Raji (cell line): ENCODE data around the gene IL1RN.

Experiments used
- POLR2A ChIP-seq: IDR thresholded peaks from 2 replicates; pipeline ENCODE4 v1.6.1; 2011; ENCODE audit warnings: low read depth, low read length, control low read depth; ENCODE audit not compliant: insufficient read depth

IL1RN gene

DNA sequence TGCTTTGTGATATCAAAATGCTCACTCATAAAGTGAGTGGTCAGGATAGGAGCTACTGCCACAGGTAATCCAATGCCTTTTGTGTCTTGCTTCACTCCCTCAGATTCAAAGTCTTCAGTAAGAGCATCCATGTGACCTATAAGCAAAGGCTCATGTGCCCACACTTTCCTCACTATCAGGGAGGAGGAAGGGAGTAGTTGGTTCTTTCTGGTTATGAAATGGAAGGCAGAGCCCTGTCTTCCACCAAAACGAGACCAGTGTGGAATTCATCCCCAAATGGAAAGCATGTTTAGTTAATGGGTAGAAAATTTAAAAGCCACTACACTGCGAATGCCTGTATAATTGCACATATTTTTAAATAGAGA lies 33.8 kb upstream of the IL1RN start:
- no peak for TF ChIP-seq POLR2A

DNA sequence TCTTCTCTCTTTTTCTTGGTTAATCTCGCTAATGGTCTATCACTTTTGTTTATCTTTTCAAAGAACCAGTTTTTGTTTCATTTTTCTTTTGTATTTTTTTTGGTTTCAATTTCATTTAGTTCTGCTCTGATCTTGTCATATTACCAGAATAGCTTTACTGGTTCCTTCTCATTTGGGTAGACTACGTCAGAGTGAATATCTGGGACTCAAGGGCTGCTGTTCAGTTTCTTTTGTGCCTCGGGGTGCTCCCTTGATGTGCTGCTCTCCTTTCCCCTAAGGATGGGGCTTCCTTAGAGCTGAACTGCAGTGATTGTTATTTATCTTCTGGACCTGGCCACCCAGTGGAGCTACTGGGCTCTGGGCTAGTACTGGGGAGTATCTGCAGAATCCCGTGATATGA lies 29.4 kb upstream of the IL1RN start:
- no peak for TF ChIP-seq POLR2A

DNA sequence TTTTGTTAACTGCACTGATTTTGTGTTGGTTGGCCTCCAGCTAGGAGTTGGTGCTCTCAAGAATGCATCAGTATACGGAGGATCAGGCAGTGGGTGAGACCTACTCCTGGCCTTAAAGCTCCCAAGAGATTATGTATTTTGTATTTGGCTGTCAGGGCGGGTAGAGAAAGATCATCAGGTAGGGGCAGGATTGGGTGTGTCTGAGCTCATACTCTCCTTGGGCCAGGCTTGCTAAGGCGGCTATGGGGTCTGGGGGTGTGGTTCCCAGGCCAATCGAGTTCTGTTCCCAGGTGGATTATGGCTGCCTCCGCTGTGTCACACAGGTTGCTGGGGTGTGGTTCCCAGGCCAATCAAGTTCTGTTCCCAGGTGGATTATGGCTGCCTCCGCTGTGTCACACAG lies 28.9 kb upstream of the IL1RN start:
- TF ChIP-seq POLR2A: no peak

DNA sequence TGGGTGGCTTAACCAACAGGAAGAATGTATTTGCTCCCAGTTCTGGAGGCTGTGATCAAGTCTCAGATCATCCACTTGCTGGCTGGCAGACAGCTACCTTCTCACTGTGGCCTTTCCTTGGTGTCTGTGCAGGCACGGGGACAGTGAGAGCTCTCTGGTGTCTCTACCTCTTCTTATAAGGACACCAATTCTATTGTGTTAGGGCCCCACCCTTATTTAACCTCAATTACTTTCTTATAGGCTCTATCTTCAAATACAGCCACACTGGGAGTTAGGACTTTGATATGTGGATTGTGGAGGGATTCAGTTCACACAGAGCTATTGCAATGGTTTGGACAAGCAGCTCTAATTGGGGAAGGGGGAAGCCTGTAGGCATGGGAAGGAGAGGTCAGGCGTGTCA lies 25.3 kb upstream of the IL1RN start:
- TF ChIP-seq POLR2A: no peak

DNA sequence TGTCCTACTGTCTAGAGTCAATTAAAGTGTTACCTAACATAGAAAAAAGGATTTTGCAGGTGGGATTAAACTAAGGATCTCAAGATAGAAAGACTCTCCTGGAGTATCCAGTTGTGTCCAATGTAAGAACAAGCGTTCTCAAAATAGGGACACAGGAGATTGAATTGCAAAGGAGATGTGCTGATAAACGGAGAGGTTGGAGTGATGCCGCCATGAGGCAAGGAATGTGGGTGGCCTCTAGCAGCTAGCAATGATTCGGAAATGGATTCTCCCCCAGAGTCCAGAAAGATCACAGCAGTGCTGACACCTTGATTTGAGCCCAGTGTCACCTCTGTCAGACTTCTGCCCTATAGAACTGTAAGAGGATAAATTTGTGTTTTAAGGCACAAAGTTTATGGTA lies 24.1 kb upstream of the IL1RN start:
- no peak for TF ChIP-seq POLR2A

DNA sequence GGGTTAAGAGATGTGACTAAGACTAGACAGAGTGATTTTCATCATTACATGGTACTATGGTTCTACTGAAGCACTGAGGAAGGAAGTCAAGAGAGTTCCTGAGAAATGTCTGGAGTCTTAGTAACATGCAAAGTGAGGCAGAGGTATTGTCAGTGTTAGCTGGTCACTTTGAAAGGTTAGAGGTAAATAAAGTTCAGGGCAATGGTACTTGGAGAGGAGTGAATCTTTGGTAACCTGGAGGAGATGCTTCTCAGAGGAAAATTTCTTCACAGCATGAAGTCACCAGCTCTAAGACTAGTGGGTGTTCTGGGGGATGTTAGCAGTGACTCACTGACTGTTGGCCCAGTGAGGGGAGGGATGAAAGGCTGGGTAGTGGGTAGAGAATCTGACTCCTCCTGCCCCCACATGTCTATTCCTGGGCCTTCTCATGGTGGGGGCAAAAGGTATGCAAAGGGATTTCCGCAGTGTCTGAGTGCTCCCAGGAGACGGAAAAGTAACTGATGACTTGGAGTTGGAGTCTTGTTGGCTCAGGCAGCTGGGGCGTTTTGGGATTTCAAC lies 23.3 kb upstream of the IL1RN start:
- no peak for TF ChIP-seq POLR2A

DNA sequence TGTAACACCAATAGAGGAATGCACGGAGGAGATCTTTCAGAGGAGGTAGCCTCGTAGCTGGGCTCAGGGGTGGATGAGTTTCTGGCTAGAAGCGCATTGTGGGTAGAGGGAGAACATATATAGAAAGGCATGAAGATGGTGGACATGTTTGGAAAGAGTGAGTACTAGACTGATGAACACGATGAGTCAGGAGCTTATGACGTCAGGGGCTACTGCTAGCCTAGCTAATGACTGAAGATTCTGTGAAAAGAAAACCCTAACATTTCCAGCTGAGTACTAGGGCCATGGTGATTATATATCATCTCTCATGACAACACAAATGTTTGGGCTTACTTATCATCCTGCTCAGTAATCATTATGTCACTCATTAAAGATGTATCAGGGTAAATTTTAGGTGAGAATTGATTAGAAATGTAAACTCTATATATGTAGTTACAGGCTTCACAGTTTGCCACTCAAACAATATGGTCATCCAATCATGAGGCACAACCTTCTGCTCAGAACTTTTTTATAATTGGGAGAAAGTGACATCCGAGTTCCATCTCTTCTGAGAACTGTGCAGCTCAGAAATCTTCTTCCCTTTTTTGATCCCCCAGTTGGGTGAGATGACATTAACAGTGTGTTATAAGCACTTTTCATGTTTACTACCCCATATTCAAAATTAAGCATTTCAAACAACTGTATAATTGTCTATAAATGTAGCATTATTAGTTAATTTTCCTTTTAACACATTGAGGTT lies 22.2 kb upstream of the IL1RN start:
- TF ChIP-seq POLR2A: no peak

DNA sequence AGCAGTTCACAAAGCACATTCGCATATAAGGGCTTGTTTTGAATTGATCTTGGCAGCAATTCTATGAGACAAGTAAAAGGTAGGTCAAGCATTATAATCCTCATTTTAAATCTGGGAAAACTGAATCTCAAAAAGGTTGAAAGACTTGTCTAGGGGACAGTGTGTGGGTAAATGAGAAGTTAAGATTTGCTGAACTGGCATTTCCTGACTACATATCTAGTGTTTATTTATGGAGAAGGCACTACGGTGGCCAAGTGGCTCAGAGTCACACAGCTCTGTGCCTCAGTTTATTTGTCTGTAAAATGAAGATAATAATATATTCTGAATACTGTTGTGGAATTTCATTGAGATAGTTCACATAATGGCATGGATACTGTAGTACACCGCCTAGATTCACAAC lies 16.3 kb upstream of the IL1RN start:
- TF ChIP-seq POLR2A: no peak

DNA sequence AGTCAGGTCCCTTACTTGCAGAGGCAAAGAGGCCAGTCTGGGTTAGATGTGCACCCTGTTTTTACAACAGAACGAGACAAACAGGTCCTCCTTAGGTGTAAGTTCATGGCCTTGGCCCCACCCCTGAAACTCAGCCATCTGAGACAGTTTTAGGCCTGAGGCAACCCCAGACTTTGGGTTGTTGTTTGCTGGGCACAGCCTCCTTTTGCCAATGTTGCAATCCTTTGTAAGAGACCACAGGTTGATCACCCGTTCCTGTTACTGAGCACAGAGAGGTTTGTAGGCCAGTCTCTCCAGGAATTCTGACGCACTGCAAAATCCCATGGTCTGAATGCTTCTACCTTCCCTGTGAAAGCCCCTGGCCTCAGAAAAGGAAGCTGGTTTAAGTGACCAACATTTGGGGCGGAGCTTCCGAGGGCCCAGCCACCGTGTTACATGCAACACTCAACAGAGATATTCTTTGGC lies 15.5 kb upstream of the IL1RN start:
- no peak for TF ChIP-seq POLR2A

DNA sequence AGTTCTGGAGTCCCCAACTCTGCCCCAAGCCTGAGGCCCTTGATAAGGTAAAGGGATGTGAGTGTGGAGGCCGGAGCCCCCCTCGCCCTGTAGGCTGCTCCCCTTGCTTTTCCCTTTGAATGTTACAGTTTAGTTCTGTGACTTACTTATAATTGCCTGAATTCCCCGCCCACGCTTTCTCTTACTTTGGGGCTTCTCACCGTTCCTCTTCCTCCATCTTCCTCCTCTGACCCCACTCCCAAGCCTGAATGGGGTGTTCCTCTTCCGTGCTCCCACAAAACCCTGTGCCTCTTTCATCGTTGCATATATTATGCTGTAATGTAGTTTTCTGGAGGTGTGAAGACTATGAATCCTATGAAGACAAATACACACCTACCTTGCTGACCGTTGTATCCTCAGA lies 15.0 kb upstream of the IL1RN start:
- no peak for TF ChIP-seq POLR2A

DNA sequence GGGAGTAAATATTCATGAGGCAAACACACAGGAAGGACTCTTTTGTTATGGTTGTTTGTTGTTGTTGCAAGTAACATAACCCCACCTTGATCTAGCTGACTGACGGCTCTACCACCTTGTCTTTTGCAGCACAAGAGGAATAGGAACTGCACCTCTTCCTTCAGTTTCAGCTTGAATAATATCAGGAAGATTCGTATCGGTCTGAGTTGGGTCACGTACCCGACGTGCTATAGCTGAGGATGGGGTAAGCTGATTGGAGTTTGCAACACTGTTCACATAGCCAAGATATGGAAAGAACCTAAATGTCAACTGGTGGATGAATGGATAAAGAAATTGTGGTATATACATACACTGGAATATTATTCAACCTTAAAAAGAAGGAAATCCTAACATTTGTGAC lies 14.5 kb upstream of the IL1RN start:
- TF ChIP-seq POLR2A: no peak

DNA sequence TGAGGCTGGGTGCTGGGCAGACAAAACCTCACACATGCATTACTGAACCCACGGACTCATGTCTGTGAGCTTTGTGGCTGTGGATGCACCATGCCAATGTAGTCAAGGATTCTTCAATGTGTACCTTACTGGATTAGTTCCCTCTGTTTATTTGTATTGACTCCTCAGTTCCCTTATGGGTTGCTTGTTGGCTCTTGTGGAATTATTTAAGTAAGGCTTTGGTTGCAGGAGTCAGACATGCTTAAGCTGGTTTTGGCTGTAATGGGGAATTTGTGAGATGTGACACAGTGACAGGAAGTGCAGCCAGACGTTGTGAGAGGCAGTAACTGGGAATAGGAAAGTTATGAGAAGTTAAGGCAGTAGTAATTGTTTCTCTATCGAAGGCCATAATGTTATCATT lies 13.6 kb upstream of the IL1RN start:
- no peak for TF ChIP-seq POLR2A

DNA sequence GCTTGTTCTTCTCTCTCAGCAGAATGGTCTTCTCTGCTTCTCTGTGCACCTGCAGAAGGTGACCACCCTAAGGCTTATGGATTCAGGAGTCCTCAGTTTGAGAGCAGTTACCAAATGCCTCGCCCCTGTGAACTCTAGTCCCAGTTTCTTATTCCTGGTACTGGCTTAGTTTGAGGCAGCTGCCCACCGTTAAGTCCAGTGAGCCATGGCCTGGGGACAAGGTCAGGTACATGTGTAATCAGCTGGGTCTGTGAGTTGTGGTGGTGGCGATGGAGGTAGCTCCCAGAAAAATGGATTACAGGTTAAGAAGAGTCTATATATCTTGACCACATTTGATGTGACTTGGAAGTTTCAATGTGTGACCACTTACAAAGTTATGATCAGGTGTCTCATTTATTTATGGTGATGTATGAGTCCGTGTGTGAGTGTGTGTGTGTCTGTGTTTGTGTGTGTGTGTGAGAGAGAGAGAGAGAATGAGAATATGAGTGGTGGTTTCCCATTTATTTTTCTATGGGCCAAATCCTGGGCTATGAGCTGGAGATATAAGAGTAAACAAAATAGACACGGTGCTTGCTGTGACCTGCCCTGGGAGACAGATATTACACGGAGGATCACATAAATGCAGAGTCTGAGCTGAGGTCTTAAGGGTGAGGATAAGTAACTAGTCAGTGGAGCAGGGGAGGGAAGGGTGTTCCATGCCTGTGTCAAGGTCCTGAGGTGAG lies 13.0 kb upstream of the IL1RN start:
- TF ChIP-seq POLR2A: no peak

DNA sequence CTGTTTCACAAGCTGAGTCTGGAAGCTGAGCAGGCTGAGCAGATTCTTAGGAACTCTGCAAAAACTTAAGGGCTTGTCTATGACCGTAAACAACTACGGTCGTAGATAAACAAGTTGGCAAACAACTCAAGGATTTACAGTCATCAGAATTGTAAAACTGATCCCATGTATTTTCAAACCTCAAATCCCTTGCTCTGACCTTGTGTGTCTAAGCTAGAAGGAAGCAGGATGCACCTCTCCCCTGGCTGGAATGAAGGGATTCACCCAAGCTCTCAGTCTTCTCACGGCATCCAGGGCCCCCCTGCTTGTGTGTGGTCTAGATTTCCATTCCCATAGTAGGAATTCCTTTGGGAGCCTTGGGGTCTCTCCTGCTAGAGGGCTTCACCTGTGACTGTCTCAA lies 12.4 kb upstream of the IL1RN start:
- no peak for TF ChIP-seq POLR2A

DNA sequence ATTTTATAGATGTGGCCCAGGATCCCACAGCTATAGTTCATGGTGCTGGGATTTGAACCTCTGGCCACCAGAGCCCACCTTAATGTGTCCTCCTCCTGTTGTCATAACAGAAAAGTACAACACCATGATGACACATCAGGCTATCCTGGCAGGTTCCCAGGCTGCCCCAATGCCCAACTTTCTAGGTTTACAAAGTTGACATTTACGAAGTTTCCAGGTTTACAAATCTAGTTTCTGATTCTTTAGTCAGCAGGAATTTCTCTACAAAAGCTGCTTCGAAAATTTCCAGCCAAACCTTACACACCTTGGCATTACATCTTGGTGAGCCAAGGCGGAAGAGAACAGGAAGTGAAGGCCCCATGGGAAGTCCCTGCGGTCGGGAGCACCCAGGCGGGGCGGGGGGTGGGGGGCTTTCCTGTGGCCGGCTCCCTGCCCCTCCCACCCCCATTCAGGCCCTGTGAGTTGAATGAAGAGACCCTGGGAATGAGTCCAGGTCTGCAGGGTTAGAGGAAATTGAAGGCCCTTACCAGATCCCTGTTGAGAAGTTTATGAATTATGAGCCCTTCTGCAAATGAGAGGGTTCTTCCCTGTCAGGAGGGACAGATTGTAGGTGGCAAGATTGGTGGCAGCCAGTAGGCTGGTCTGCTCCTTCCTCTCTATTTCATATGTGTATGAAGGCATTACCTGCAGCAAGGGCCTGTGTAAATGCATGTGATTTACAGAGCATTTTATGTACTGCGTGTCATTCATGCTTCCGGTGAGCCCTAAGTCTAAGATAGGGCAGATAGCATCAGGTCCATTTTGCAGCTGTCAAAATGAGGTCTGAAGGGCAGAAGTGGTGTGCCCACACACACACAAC lies 11.1 kb upstream of the IL1RN start:
- no peak for TF ChIP-seq POLR2A
